Measurements from ENCODE around the gene IRX6.

IRX6 gene

GRCh38 chr16:55359946-55360345 lies 35.9 kb downstream of the IRX6 start:
- H2BK120ac ChIP-seq (ENCODE audit: low read depth, low read length), result no peak overlapping the region
- no peaks in the 10 kb centered on the region for H3K27me3 ChIP-seq (ENCODE audit: control insufficient read depth in 3 of 3, insufficient read depth in 3 of 3, low read depth in 1 of 3, low read length in 3 of 3)
- H3K9me3 ChIP-seq (replicated peaks in 1 of 2; ENCODE audit: control insufficient read depth in 2 of 2, insufficient read depth in 1 of 2, low read depth in 1 of 2, low read length in 2 of 2), result no peaks in the 10 kb centered on the region
- no peak overlapping the region for H3K27ac ChIP-seq (replicated peaks; ENCODE audit: low read length)
- no CpG with 5 or more reads among the region's 2 CpGs for WGBS, 2 donors (ENCODE audit: extremely low coverage in 2 of 2, insufficient read length in 2 of 2, insufficient replicate concordance in 1 of 2)
- no peak overlapping the region for H3K23ac ChIP-seq (ENCODE audit: low read depth, low read length, poor library complexity)
- no peak overlapping the region for H4K91ac ChIP-seq (ENCODE audit: low read depth, low read length, poor library complexity)
- H3K4me2 ChIP-seq (ENCODE audit: insufficient read depth, low read length, poor library complexity, severe bottlenecking), result no peak overlapping the region
- DNase-seq (ENCODE audit: low spot score), result no peak
- H2BK12ac ChIP-seq (ENCODE audit: low read length), result no peak overlapping the region
- no peak overlapping the region for H3K4ac ChIP-seq (ENCODE audit: low read length)
- no peak overlapping the region for H3K18ac ChIP-seq (ENCODE audit: low read length)
- no peak overlapping the region for H3K9ac ChIP-seq (ENCODE audit: low read depth, low read length, poor library complexity)
- no peaks in the 10 kb centered on the region for H3K36me3 ChIP-seq (replicated peaks in 1 of 2; ENCODE audit: control insufficient read depth in 2 of 2, insufficient read depth in 2 of 2, low read length in 2 of 2)
- H3K14ac ChIP-seq (ENCODE audit: low read length), result no peak overlapping the region
- no peak overlapping the region for H2BK15ac ChIP-seq (ENCODE audit: low read length)
- no peak overlapping the region for H3K4me3 ChIP-seq (ENCODE audit: low read length in 2 of 2)
- H2AFZ ChIP-seq (ENCODE audit: low read length), result no peak overlapping the region
- no peak overlapping the region for H4K8ac ChIP-seq (ENCODE audit: low read depth, low read length)
- no peak overlapping the region for H2AK5ac ChIP-seq (ENCODE audit: low read depth, low read length)
- H2BK5ac ChIP-seq (ENCODE audit: low read length), result no peak overlapping the region
- H3K4me1 ChIP-seq (ENCODE audit: control insufficient read depth in 2 of 2, insufficient read depth in 1 of 2, low read depth in 1 of 2, low read length in 2 of 2), result peaks cover 0 to 2% of the 10 kb centered on the region in 2 donors
- H3K79me1 ChIP-seq (ENCODE audit: low read depth, low read length), result no peaks in the 10 kb centered on the region

- Histone ChIP-seq H2BK15ac (ENCODE audit: low read length) (no peak overlapping the region), H2BK12ac (ENCODE audit: low read length) (no peak overlapping the region)
- no peak for DNase-seq (ENCODE audit: low spot score)
These were observed 40.8 kb downstream of the IRX6 start for GRCh38 chr16:55364811-55365210.

GRCh38 chr16:55367301-55367811 lies 43.4 kb downstream of the IRX6 start:
- no peak overlapping the region for H3K27ac ChIP-seq (replicated peaks; ENCODE audit: low read length)
- no peaks in the 10 kb centered on the region for H3K27me3 ChIP-seq (ENCODE audit: control insufficient read depth in 3 of 3, insufficient read depth in 3 of 3, low read depth in 1 of 3, low read length in 3 of 3)
- H3K18ac ChIP-seq (ENCODE audit: low read length), result no peak overlapping the region
- no peak overlapping the region for H4K91ac ChIP-seq (ENCODE audit: low read depth, low read length, poor library complexity)
- no peak overlapping the region for H2BK120ac ChIP-seq (ENCODE audit: low read depth, low read length)
- H2BK15ac ChIP-seq (ENCODE audit: low read length), result no peak overlapping the region
- no peak overlapping the region for H3K14ac ChIP-seq (ENCODE audit: low read length)
- no peak overlapping the region for H2AK5ac ChIP-seq (ENCODE audit: low read depth, low read length)
- H3K9me3 ChIP-seq (replicated peaks in 1 of 2; ENCODE audit: control insufficient read depth in 2 of 2, insufficient read depth in 1 of 2, low read depth in 1 of 2, low read length in 2 of 2), result no peaks in the 10 kb centered on the region
- H3K36me3 ChIP-seq (replicated peaks in 1 of 2; ENCODE audit: control insufficient read depth in 2 of 2, insufficient read depth in 2 of 2, low read length in 2 of 2), result no peaks in the 10 kb centered on the region
- no peak overlapping the region for H3K4ac ChIP-seq (ENCODE audit: low read length)
- H3K9ac ChIP-seq (ENCODE audit: low read depth, low read length, poor library complexity), result no peak overlapping the region
- H2BK12ac ChIP-seq (ENCODE audit: low read length), result no peak overlapping the region
- no peak overlapping the region for H2BK5ac ChIP-seq (ENCODE audit: low read length)
- peaks cover 4 to 26% of the 10 kb centered on the region in 2 donors for H3K4me1 ChIP-seq (ENCODE audit: control insufficient read depth in 2 of 2, insufficient read depth in 1 of 2, low read depth in 1 of 2, low read length in 2 of 2)
- no peak overlapping the region for H3K4me2 ChIP-seq (ENCODE audit: insufficient read depth, low read length, poor library complexity, severe bottlenecking)
- WGBS, 2 donors (ENCODE audit: extremely low coverage in 2 of 2, insufficient read length in 2 of 2, insufficient replicate concordance in 1 of 2), result no CpG with 5 or more reads among the region's 4 CpGs
- no peak for DNase-seq (ENCODE audit: low spot score)
- no peak overlapping the region for H3K4me3 ChIP-seq (ENCODE audit: low read length in 2 of 2)
- no peak overlapping the region for H2AFZ ChIP-seq (ENCODE audit: low read length)
- H3K79me1 ChIP-seq (ENCODE audit: low read depth, low read length), result no peaks in the 10 kb centered on the region
- no peak overlapping the region for H4K8ac ChIP-seq (ENCODE audit: low read depth, low read length)
- no peak overlapping the region for H3K23ac ChIP-seq (ENCODE audit: low read depth, low read length, poor library complexity)

More at GRCh38 chr16:55364811-55365210, 40.8 kb downstream of the IRX6 start:
- Histone ChIP-seq H3K27ac (replicated peaks; ENCODE audit: low read length) (no peak overlapping the region), H3K23ac (ENCODE audit: low read depth, low read length, poor library complexity) (no peak overlapping the region), H2AK5ac (ENCODE audit: low read depth, low read length) (no peak overlapping the region), H3K36me3 (replicated peaks in 1 of 2; ENCODE audit: control insufficient read depth in 2 of 2, insufficient read depth in 2 of 2, low read length in 2 of 2) (no peaks in the 10 kb centered on the region), H3K14ac (ENCODE audit: low read length) (no peak overlapping the region), H2AFZ (ENCODE audit: low read length) (no peak overlapping the region), H3K4me3 (ENCODE audit: low read length in 2 of 2) (peak overlapping the region in 1 of 2 donors; percentile 45), H3K27me3 (ENCODE audit: control insufficient read depth in 3 of 3, insufficient read depth in 3 of 3, low read depth in 1 of 3, low read length in 3 of 3) (no peaks in the 10 kb centered on the region), H3K4me2 (ENCODE audit: insufficient read depth, low read length, poor library complexity, severe bottlenecking) (no peak overlapping the region), H3K4ac (ENCODE audit: low read length) (no peak overlapping the region), H2BK5ac (ENCODE audit: low read length) (no peak overlapping the region), H2BK120ac (ENCODE audit: low read depth, low read length) (no peak overlapping the region), H3K9me3 (replicated peaks in 1 of 2; ENCODE audit: control insufficient read depth in 2 of 2, insufficient read depth in 1 of 2, low read depth in 1 of 2, low read length in 2 of 2) (no peaks in the 10 kb centered on the region), H4K91ac (ENCODE audit: low read depth, low read length, poor library complexity) (no peak overlapping the region), H4K8ac (ENCODE audit: low read depth, low read length) (no peak overlapping the region), H3K18ac (ENCODE audit: low read length) (no peak overlapping the region), H3K79me1 (ENCODE audit: low read depth, low read length) (no peaks in the 10 kb centered on the region), H3K4me1 (ENCODE audit: control insufficient read depth in 2 of 2, insufficient read depth in 1 of 2, low read depth in 1 of 2, low read length in 2 of 2) (peaks cover 0 to 13% of the 10 kb centered on the region in 2 donors), H3K9ac (ENCODE audit: low read depth, low read length, poor library complexity) (no peak overlapping the region)
- no CpG with 5 or more reads among the region's 5 CpGs for WGBS, 2 donors (ENCODE audit: extremely low coverage in 2 of 2, insufficient read length in 2 of 2, insufficient replicate concordance in 1 of 2)

- no CpG with 5 or more reads among the region's 4 CpGs for WGBS, 2 donors (ENCODE audit: extremely low coverage in 2 of 2, insufficient read length in 2 of 2, insufficient replicate concordance in 1 of 2)
- no peak overlapping the region for H3K23ac ChIP-seq (ENCODE audit: low read depth, low read length, poor library complexity)
- H3K27me3 ChIP-seq (ENCODE audit: control insufficient read depth in 3 of 3, insufficient read depth in 3 of 3, low read depth in 1 of 3, low read length in 3 of 3), result no peaks in the 10 kb centered on the region
- H3K4me2 ChIP-seq (ENCODE audit: insufficient read depth, low read length, poor library complexity, severe bottlenecking), result no peak overlapping the region
- no peak overlapping the region for H4K91ac ChIP-seq (ENCODE audit: low read depth, low read length, poor library complexity)
- peaks cover 4 to 32% of the 10 kb centered on the region in 2 donors for H3K4me1 ChIP-seq (ENCODE audit: control insufficient read depth in 2 of 2, insufficient read depth in 1 of 2, low read depth in 1 of 2, low read length in 2 of 2)
- no peak overlapping the region for H2AK5ac ChIP-seq (ENCODE audit: low read depth, low read length)
- no peak overlapping the region for H4K8ac ChIP-seq (ENCODE audit: low read depth, low read length)
- no peak overlapping the region for H3K4ac ChIP-seq (ENCODE audit: low read length)
- H3K18ac ChIP-seq (ENCODE audit: low read length), result no peak overlapping the region
- no peak overlapping the region for H2BK12ac ChIP-seq (ENCODE audit: low read length)
- no peak overlapping the region for H3K4me3 ChIP-seq (ENCODE audit: low read length in 2 of 2)
- no peak for DNase-seq (ENCODE audit: low spot score)
- no peak overlapping the region for H3K14ac ChIP-seq (ENCODE audit: low read length)
- H2BK5ac ChIP-seq (ENCODE audit: low read length), result no peak overlapping the region
- no peaks in the 10 kb centered on the region for H3K79me1 ChIP-seq (ENCODE audit: low read depth, low read length)
- H2BK120ac ChIP-seq (ENCODE audit: low read depth, low read length), result no peak overlapping the region
- H3K27ac ChIP-seq (replicated peaks; ENCODE audit: low read length), result no peak overlapping the region
- no peak overlapping the region for H3K9ac ChIP-seq (ENCODE audit: low read depth, low read length, poor library complexity)
- H3K9me3 ChIP-seq (replicated peaks in 1 of 2; ENCODE audit: control insufficient read depth in 2 of 2, insufficient read depth in 1 of 2, low read depth in 1 of 2, low read length in 2 of 2), result no peaks in the 10 kb centered on the region
- H2BK15ac ChIP-seq (ENCODE audit: low read length), result no peak overlapping the region
- H3K36me3 ChIP-seq (replicated peaks in 1 of 2; ENCODE audit: control insufficient read depth in 2 of 2, insufficient read depth in 2 of 2, low read length in 2 of 2), result no peaks in the 10 kb centered on the region
- H2AFZ ChIP-seq (ENCODE audit: low read length), result no peak overlapping the region
These were observed 44.0 kb downstream of the IRX6 start for GRCh38 chr16:55367866-55368603.
